ENCODE measurements around the gene CFAP298. TPM values are rescaled to one million over a fixed set of nuclear protein-coding genes. Genes with fewer than 3 reads are reported as not detected.
"Not testable (repeated sequence)": the region's sequence is repeated elsewhere in the genome, so short reads cannot be mapped to it uniquely, and the experiment has no call there.

CFAP298 gene
- total RNA-seq, 1 donor from 2014 or later = 75.0 TPM

- no peaks in the 10 kb centered on the region for H3K36me3 ChIP-seq (ENCODE audit: control insufficient read depth, insufficient read depth, low read length)
- no peak overlapping the region for H3K4me3 ChIP-seq (ENCODE audit: low read depth, low read length)
- TF ChIP-seq, protein P1, sequence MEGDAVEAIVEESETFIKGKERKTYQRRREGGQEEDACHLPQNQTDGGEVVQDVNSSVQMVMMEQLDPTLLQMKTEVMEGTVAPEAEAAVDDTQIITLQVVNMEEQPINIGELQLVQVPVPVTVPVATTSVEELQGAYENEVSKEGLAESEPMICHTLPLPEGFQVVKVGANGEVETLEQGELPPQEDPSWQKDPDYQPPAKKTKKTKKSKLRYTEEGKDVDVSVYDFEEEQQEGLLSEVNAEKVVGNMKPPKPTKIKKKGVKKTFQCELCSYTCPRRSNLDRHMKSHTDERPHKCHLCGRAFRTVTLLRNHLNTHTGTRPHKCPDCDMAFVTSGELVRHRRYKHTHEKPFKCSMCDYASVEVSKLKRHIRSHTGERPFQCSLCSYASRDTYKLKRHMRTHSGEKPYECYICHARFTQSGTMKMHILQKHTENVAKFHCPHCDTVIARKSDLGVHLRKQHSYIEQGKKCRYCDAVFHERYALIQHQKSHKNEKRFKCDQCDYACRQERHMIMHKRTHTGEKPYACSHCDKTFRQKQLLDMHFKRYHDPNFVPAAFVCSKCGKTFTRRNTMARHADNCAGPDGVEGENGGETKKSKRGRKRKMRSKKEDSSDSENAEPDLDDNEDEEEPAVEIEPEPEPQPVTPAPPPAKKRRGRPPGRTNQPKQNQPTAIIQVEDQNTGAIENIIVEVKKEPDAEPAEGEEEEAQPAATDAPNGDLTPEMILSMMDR (IDR thresholded peaks at IDR 0.05; ENCODE audit: insufficient read depth, low read length, poor library complexity, severe bottlenecking) = no peak
- no peaks in the 10 kb centered on the region for H3K27me3 ChIP-seq (ENCODE audit: control insufficient read depth, insufficient read depth, low read length)
- DNase-seq (ENCODE audit: low read depth) = no peak
Measured at GRCh38 chr21:32645261-32646182, 33.3 kb upstream of the CFAP298 start.

DNA sequence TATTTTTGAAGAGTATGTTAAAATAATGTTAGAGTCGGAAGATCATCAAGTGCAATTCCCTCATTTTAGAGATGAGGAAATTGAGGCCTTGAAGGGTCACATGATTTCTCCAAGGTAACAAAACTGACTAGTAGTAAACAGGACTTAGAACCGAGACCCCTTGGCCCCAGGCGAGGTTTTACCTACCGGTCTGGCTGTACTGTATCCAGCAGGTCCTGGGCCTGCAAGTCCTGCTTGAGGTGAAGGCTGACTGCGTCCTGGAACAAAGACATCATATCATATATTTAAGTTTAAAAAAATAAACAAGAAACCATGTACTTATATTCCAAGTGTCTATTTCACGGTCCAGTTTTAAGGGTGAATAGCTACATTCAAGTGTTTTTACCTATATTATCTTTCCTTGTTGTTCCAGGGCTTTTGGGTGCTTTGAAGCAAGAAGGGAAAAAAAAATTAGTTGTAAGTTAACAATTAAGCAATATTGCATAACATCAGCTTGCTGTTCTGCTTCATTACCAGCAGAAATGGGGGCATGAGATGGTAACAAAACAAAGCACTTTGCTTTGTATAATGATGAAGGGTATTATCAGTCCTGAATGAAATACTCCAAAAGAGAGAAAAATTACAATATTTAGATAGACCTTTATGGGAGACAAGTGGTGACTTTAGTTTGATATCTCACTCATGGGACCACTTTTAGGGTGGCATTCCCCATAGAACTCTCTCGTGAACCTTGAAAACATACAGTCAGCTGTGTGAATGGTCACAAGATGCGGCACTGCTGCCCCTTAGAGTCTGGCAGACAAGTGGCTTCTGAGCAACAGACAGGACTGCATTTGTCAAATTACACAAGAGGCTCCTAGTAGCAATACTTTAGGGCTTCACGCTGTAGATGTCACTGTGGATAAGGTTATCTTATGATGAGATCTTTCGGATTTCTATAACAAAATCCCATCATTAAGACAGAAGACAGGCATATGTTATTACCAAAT lies 29.8 kb upstream of the CFAP298 start:
- TF ChIP-seq, protein P1 (IDR thresholded peaks at IDR 0.05; ENCODE audit: insufficient read depth, low read length, poor library complexity, severe bottlenecking) = no peak
- Histone ChIP-seq H3K4me3 (ENCODE audit: low read depth, low read length) (no peak overlapping the region), H3K27me3 (ENCODE audit: control insufficient read depth, insufficient read depth, low read length) (no peaks in the 10 kb centered on the region), H3K36me3 (ENCODE audit: control insufficient read depth, insufficient read depth, low read length) (no peaks in the 10 kb centered on the region)
- no peak for DNase-seq (ENCODE audit: low read depth)

GRCh38 chr21:32626621-32627196 lies 14.5 kb upstream of the CFAP298 start:
- no peaks in the 10 kb centered on the region for H3K36me3 ChIP-seq (ENCODE audit: control insufficient read depth, insufficient read depth, low read length)
- H3K4me3 ChIP-seq (ENCODE audit: low read depth, low read length) = no peak overlapping the region
- TF ChIP-seq, protein P1 (IDR thresholded peaks at IDR 0.05; ENCODE audit: insufficient read depth, low read length, poor library complexity, severe bottlenecking) = no peak
- DNase-seq (ENCODE audit: low read depth) = no peak
- H3K27me3 ChIP-seq (ENCODE audit: control insufficient read depth, insufficient read depth, low read length) = no peaks in the 10 kb centered on the region

DNA sequence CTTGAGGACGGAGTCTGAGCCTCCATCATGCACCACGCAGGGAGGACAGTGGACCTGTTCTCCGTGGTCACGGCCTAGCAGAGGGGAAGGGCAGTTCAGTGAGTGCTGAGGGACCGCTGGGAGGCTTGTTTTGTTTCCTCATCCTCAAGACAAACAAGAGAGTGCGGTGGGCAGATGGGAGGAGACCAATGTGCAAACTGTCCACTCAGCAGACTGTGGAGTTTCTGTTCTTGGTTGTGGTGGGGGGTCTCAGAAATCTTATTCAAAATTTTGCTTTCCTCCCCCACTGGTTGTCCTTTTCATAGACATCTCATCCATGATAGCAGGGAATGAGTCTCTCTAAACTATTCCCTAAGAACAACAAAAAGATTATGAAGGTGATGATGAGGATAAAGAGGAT lies 6.0 kb upstream of the CFAP298 start:
- not testable (repeated sequence) for H3K36me3 ChIP-seq (ENCODE audit: control insufficient read depth, insufficient read depth, low read length); H3K4me3 ChIP-seq (ENCODE audit: low read depth, low read length); H3K27me3 ChIP-seq (ENCODE audit: control insufficient read depth, insufficient read depth, low read length); DNase-seq (ENCODE audit: low read depth)

GRCh38 chr21:32613436-32614043 lies 1.4 kb upstream of the CFAP298 start:
- TF ChIP-seq, protein P1 (IDR thresholded peaks at IDR 0.05; ENCODE audit: insufficient read depth, low read length, poor library complexity, severe bottlenecking) = no peak
- Histone ChIP-seq H3K4me3 (ENCODE audit: low read depth, low read length) (peak overlapping the region; percentile 94), H3K27me3 (ENCODE audit: control insufficient read depth, insufficient read depth, low read length) (no peaks in the 10 kb centered on the region), H3K36me3 (ENCODE audit: control insufficient read depth, insufficient read depth, low read length) (no peaks in the 10 kb centered on the region)
- no peak for DNase-seq (ENCODE audit: low read depth)
